MCF 10A (cell line): Measurements from ENCODE around the gene ARSI. TPM values are rescaled to one million over a fixed set of nuclear protein-coding genes. Genes with fewer than 3 reads are reported as not detected.

Experiments
- BruUV-seq: library from RNA; stranded (reverse); fragments of 400-500 nt; replicated peaks from 2 replicates; lab custom pipeline; 2021; lab: Mats Ljungman, UMichigan
- CTCF ChIA-PET: fragments of 300-600 bp; sonication (Branson Sonifier 250); formaldehyde crosslinking; extraction: SDS; loops from one replicate; lab custom pipeline; 2021; ENCODE audit warnings: antibody characterized with exemption, inconsistent platforms; lab: Yijun Ruan, JAX
- POLR2A ChIA-PET: fragments of 300-600, 350-650 bp; sonication (Branson Sonifier 250); formaldehyde crosslinking; extraction: SDS; loops from one replicate; lab custom pipeline; 2020; ENCODE audit warnings: antibody characterized with exemption, inconsistent platforms; lab: Yijun Ruan, JAX
- DNase-seq: peaks from one replicate; pipeline ENCODE4 v3.0.0-alpha.2; 2018; ENCODE audit not compliant: unreplicated experiment
- H3K27ac Mint-ChIP-seq: one replicate; pipeline ENCODE4 v1.8.0; 2022; ENCODE audit warnings: mild to moderate bottlenecking, low read depth, mixed read lengths; ENCODE audit not compliant: unreplicated experiment
- H3K27me3 Mint-ChIP-seq: one replicate; pipeline ENCODE4 v1.8.0; 2022; ENCODE audit warnings: mixed read lengths; ENCODE audit not compliant: insufficient read depth, unreplicated experiment
- H3K36me3 Mint-ChIP-seq: one replicate; pipeline ENCODE4 v1.8.0; 2022; ENCODE audit warnings: mild to moderate bottlenecking, moderate library complexity, mixed read lengths; ENCODE audit not compliant: insufficient read depth, unreplicated experiment
- H3K4me1 Mint-ChIP-seq: one replicate; pipeline ENCODE4 v1.8.0; 2022; ENCODE audit warnings: mixed read lengths; ENCODE audit not compliant: insufficient read depth, unreplicated experiment
- H3K4me3 Mint-ChIP-seq: one replicate; pipeline ENCODE4 v1.8.0; 2022; ENCODE audit warnings: mild to moderate bottlenecking, moderate library complexity, mixed read lengths; ENCODE audit not compliant: unreplicated experiment
- H3K9me3 Mint-ChIP-seq: one replicate; pipeline ENCODE4 v1.8.0; 2022; ENCODE audit warnings: mixed read lengths; ENCODE audit not compliant: unreplicated experiment
- intact Hi-C: fragments of 100-400 bp; cut with micrococcal nuclease; formaldehyde crosslinking; loops from 2 replicates; pipeline ENCODE4 v1.14.1; 2022
- total RNA-seq: library from RNA; stranded (reverse); gene quantifications from 2 replicates; pipeline ENCODE4 v1.2.3, GENCODE V29; 2022
- TF ChIP-seq, protein P1 (sequence below): fragments of 200-600 bp; IDR thresholded peaks from one replicate; pipeline ENCODE4 v1.8.0; 2022; ENCODE audit warnings: antibody characterized with exemption, mild to moderate bottlenecking; ENCODE audit not compliant: unreplicated experiment

Gene ARSI
- total RNA-seq, 1 experiment from 2014 or later, result 0.19 TPM

DNA sequence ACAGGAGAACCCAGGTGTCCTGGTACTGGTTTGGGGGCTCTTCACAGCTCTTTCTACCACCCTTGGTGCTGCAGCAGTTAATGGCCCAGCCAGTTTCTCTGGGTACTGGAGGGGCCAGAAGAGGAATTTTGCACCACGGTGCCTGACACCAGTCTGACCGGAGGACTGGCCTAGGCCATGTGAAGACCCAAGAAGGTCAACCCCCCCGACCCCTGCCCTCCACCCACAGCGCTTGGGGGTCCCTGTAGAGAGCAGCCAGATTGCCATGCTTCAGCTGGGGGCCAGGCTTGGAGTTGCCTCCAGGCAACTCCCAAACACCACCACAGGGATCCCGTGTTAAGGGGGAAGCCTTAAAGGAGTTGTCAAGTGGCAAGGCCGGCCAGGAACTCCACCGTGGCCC is 6.2 kb downstream of the ARSI start:
- Mint-ChIP-seq H3K9me3 (no peaks in the 10 kb centered on the region), H3K4me3 (no peak overlapping the region), H3K36me3 (peaks cover 7% of the 10 kb centered on the region), H3K4me1 (peaks cover 44% of the 10 kb centered on the region), H3K27me3 (no peaks in the 10 kb centered on the region), H3K27ac (no peak overlapping the region)
- BruUV-seq, result no TSS peak
- ChIA-PET CTCF (interaction anchor here (1.2 to 7.8 kb wide), 2 partner anchors 23 to 53 kb away, joined by 4 to 63 read pairs; no protein-coding TSS in a partner anchor), POLR2A (interaction anchor here (0.6 to 4.1 kb wide), 5 partner anchors 9 to 52 kb away, joined by 3 to 49 read pairs (median 3); no protein-coding TSS in a partner anchor)
- intact Hi-C loops, result no loop called here
- TF ChIP-seq, protein P1, sequence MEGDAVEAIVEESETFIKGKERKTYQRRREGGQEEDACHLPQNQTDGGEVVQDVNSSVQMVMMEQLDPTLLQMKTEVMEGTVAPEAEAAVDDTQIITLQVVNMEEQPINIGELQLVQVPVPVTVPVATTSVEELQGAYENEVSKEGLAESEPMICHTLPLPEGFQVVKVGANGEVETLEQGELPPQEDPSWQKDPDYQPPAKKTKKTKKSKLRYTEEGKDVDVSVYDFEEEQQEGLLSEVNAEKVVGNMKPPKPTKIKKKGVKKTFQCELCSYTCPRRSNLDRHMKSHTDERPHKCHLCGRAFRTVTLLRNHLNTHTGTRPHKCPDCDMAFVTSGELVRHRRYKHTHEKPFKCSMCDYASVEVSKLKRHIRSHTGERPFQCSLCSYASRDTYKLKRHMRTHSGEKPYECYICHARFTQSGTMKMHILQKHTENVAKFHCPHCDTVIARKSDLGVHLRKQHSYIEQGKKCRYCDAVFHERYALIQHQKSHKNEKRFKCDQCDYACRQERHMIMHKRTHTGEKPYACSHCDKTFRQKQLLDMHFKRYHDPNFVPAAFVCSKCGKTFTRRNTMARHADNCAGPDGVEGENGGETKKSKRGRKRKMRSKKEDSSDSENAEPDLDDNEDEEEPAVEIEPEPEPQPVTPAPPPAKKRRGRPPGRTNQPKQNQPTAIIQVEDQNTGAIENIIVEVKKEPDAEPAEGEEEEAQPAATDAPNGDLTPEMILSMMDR, result no peak
- no peak for DNase-seq

DNA sequence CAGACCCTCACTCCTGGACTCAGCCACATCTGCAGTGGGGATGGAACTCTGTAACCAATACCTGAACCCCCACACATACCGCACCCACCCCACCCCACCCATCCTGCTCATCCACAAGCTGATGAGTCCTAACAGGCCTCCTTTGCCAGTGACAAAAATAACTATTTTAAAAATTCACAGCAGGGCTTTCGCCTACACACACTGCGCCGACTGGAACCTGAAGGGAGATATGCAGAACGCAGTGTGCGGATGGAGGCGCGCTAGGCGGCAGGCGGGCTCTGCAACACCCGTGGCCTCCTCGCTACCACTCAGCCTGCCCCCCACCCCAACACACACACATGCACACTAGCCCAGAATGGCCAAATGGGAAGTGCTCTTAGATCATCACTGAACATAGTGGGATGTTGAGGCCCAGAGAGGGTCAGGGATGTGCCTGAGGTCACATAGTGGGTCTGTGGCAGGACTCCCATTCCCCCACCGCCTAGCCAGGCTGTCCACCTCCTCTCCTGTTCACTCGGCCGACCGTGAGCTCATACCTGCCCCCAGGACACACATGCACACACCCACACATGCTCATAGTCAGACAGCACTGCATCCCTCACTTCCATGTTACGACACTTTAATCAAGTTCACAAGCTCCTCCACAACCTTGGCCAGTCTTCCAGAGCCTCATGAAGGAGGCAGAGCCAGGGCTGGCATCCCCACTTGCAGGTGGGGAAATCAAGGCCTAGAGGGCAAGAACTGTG is 6.8 kb downstream of the ARSI start:
- Mint-ChIP-seq H3K27ac (peak overlapping the region; percentile 82), H3K4me3 (no peak overlapping the region), H3K9me3 (no peaks in the 10 kb centered on the region), H3K36me3 (peaks cover 7% of the 10 kb centered on the region), H3K27me3 (no peaks in the 10 kb centered on the region), H3K4me1 (peaks cover 38% of the 10 kb centered on the region)
- BruUV-seq, result no TSS peak
- DNase-seq, result peak; percentile 75
- TF ChIP-seq, protein P1, result no peak
- intact Hi-C loops, result loop anchor here (2.0 kb wide), 2 partner anchors 31 to 55 kb away; no protein-coding TSS in a partner anchor
- ChIA-PET POLR2A (interaction anchor here (0.6 to 4.1 kb wide), 8 partner anchors 10 to 54 kb away, joined by 3 to 49 read pairs (median 4); no protein-coding TSS in a partner anchor), CTCF (interaction anchor here (0.8 to 7.8 kb wide), 5 partner anchors 21 to 63 kb away, joined by 3 to 63 read pairs (median 3); no protein-coding TSS in a partner anchor)

DNA sequence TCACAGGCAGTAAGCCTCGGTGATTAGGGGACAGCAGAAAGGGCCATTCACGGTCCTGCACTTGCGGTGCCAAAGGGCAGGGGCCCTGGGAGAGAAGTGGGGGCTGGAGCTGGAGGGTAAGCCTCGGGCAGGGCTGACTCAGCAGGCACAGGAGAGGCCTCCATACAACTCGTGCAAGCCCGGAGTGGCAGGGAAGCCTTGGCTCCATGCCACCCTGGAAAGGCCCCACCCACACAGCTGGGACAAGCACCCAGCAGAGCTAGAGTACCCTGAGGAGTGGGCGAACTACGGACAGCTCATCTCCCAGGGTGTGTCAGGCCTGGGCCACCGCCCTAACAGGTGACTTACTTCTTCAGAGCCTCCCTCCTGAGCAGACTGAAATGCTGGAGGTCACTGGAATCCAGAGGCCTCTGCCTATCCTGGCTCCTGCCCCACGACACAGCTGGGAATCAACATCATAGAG is 7.5 kb downstream of the ARSI start:
- no TSS peak for BruUV-seq
- TF ChIP-seq, protein P1, result no peak
- ChIA-PET CTCF (interaction anchor here (0.8 to 7.8 kb wide), 5 partner anchors 22 to 63 kb away, joined by 3 to 63 read pairs (median 3); no protein-coding TSS in a partner anchor), POLR2A (interaction anchor here (0.8 to 4.1 kb wide), 7 partner anchors 13 to 111 kb away, joined by 3 to 49 read pairs (median 4); no protein-coding TSS in a partner anchor)
- peak overlapping the region; percentile 82 for H3K27ac Mint-ChIP-seq
- no peak overlapping the region for H3K4me3 Mint-ChIP-seq
- no peaks in the 10 kb centered on the region for H3K27me3 Mint-ChIP-seq
- peaks cover 11% of the 10 kb centered on the region for H3K36me3 Mint-ChIP-seq
- H3K4me1 Mint-ChIP-seq, result peaks cover 36% of the 10 kb centered on the region
- no peaks in the 10 kb centered on the region for H3K9me3 Mint-ChIP-seq
- DNase-seq, result peak; percentile 88
- intact Hi-C loops, result loop anchor here (2.0 kb wide), 2 partner anchors 30 to 56 kb away; no protein-coding TSS in a partner anchor
